Measurements from ENCODE around the gene CYP26B1. TPM values are rescaled to one million over a fixed set of nuclear protein-coding genes. Genes with fewer than 3 reads are reported as not detected.
A peak's percentile ranks its signal among the peaks of the same experiment; 100 is the strongest.

The CYP26B1 gene
- total RNA-seq (1 to 10 TPM; 2.6 to 8.3 (median 4.7) TPM), polyA plus RNA-seq (1 to 10 TPM in 1 of 2 donors, under 1 TPM in 1; 0.88 to 6.2 TPM)
- long read RNA-seq, donor 1, partial matches to known transcripts, result 0 of 6 reads
- long read RNA-seq, donor 1, other reads (novel, unspliced or antisense), result 6 of 6 reads
- long read RNA-seq, donor 2, partial matches to known transcripts, result 0 of 2 reads
- long read RNA-seq, donor 2, other reads (novel, unspliced or antisense), result 2 of 2 reads
- long read RNA-seq, donor 3, partial matches to known transcripts, result 11 of 11 reads
- long read RNA-seq, donor 3, other reads (novel, unspliced or antisense), result 0 of 11 reads

- Histone ChIP-seq H3K36me3 (no peaks in the 10 kb centered on the region), H3K27me3 (peaks cover 15 to 90% (median 56%) of the 10 kb centered on the region in 7 donors), H3K4me3 (peak within 1 kb of the TSS; percentile 40 to 75 (median 54)), H3K27ac (no peak within 1 kb of the TSS), H3K9me3 (no peaks in the 10 kb centered on the region), H3K4me1 (peaks cover 29 to 76% (median 71%) of the 10 kb centered on the region in 9 donors)
- intact Hi-C loops (cut with DNase I), result loop anchor here in 6 of 10 donors (5.0 to 10.0 kb wide), 6 partner anchors 345 to 600 kb away; no protein-coding TSS in a partner anchor
- DNase-seq (no peak), ATAC-seq (no peak)
- no peak for TF ChIP-seq CTCF (IDR thresholded peaks at IDR 0.05)
- 1% methylated on average over 64 to 69 of the region's 69 CpGs for WGBS, 2 donors
Observed at GRCh38 chr2:72147303-72147971, at the start of gene CYP26B1. TSS of gene CYP26B1 (minus strand) at chr2:72147862. CDS start at chr2:72147834, 28 bp downstream.

- H3K4me3 ChIP-seq, result no peak overlapping the region
- H3K4me1 ChIP-seq, result no peaks in the 10 kb centered on the region
- no peaks in the 10 kb centered on the region for H3K36me3 ChIP-seq
- DNase-seq, result no peak
- ATAC-seq, result no peak
- no peaks in the 10 kb centered on the region for H3K27me3 ChIP-seq
- no peak for TF ChIP-seq CTCF (IDR thresholded peaks at IDR 0.05)
- no peak overlapping the region for H3K27ac ChIP-seq
- H3K9me3 ChIP-seq, result no peaks in the 10 kb centered on the region
- intact Hi-C loops (cut with DNase I), result no loop called here
Observed at GRCh38 chr2:72193723-72194122, 46.1 kb upstream of the CYP26B1 start.

GRCh38 chr2:72191441-72191840 is 43.8 kb upstream of the CYP26B1 start:
- intact Hi-C loops (cut with DNase I), result no loop called here
- no peak for TF ChIP-seq CTCF (IDR thresholded peaks at IDR 0.05)
- H3K27ac ChIP-seq, result no peak overlapping the region
- WGBS, 2 donors, result 74 to 92% methylated on average over 1 of the region's 1 CpG
- H3K27me3 ChIP-seq, result no peaks in the 10 kb centered on the region
- ATAC-seq, result no peak
- H3K9me3 ChIP-seq, result peaks cover 0 to 7% (median 0%) of the 10 kb centered on the region in 11 donors
- H3K36me3 ChIP-seq, result no peaks in the 10 kb centered on the region
- DNase-seq, result no peak
- H3K4me1 ChIP-seq, result peaks cover 0 to 3% (median 0%) of the 10 kb centered on the region in 9 donors
- no peak overlapping the region for H3K4me3 ChIP-seq

- DNase-seq (no peak), ATAC-seq (peak in 2 of 8 donors; percentile 12 to 14)
- intact Hi-C loops (cut with DNase I), result no loop called here
- Histone ChIP-seq H3K27me3 (no peaks in the 10 kb centered on the region), H3K4me3 (no peak overlapping the region), H3K27ac (no peak overlapping the region), H3K36me3 (no peaks in the 10 kb centered on the region), H3K4me1 (peaks cover 0 to 28% (median 7%) of the 10 kb centered on the region in 9 donors), H3K9me3 (peaks cover 0 to 7% (median 0%) of the 10 kb centered on the region in 11 donors)
- no peak for TF ChIP-seq CTCF (IDR thresholded peaks at IDR 0.05)
- 68 to 71% methylated on average over 1 of the region's 1 CpG for WGBS, 2 donors
Observed at GRCh38 chr2:72185206-72185605, 37.5 kb upstream of the CYP26B1 start.

All from heart right ventricle (tissue), 16 donors.